Lower lobe of right lung (tissue), 2 donors: Measurements from ENCODE around the gene HYOU1. TPM values are rescaled to one million over a fixed set of nuclear protein-coding genes. Genes with fewer than 3 reads are reported as not detected.
A peak's percentile ranks its signal among the peaks of the same experiment; 100 is the strongest.

ENCODE experiments used
- ATAC-seq, 2 donors: fragments of 200-7000 bp; cut with Tn5 transposase; one replicate each; pipeline ENCODE4 v1.9.1; 2020 to 2022; ENCODE audit warnings: mild to moderate bottlenecking in 2 of 2, moderate library complexity in 2 of 2
- DNase-seq: peaks from one replicate; pipeline ENCODE4 v3.0.0-alpha.2; 2020
- H3K27ac ChIP-seq: fragments of 200-600 bp; one replicate; pipeline ENCODE4 v1.8.0; 2022
- H3K27me3 ChIP-seq: fragments of 200-600 bp; one replicate; pipeline ENCODE4 v1.8.0; 2022; ENCODE audit warnings: low read depth
- H3K36me3 ChIP-seq: fragments of 200-600 bp; one replicate; pipeline ENCODE4 v1.8.0; 2022; ENCODE audit warnings: mild to moderate bottlenecking
- H3K4me1 ChIP-seq: fragments of 200-600 bp; one replicate; pipeline ENCODE4 v1.8.0; 2022
- H3K4me3 ChIP-seq: fragments of 200-600 bp; one replicate; pipeline ENCODE4 v1.8.0; 2022; ENCODE audit warnings: mild to moderate bottlenecking
- H3K9me3 ChIP-seq: fragments of 200-600 bp; one replicate; pipeline ENCODE4 v1.8.0; 2022
- intact Hi-C: fragments of 100-400 bp; cut with DNase I; formaldehyde crosslinking; loops from one replicate; pipeline ENCODE4 v1.11.0; 2022
- total RNA-seq: library from RNA; stranded (reverse); fragmentation: NEBNext Ultra II Directional; extraction: Animal tissue kit (Norgen Biotek cat#: 25700); gene quantifications from one replicate; pipeline ENCODE4 v1.2.1, GENCODE V29; 2021
- TF ChIP-seq, protein P1 (sequence below): fragments of 200-600 bp; IDR thresholded peaks from one replicate; pipeline ENCODE4 v1.8.0; 2022; ENCODE audit warnings: antibody characterized with exemption, mild to moderate bottlenecking
- donor health status: DM: no; HTN: yes; CAD: no; lungs with severe emphysema.

The HYOU1 gene
- total RNA-seq, 1 donor from 2014 or later: 115 TPM

DNA sequence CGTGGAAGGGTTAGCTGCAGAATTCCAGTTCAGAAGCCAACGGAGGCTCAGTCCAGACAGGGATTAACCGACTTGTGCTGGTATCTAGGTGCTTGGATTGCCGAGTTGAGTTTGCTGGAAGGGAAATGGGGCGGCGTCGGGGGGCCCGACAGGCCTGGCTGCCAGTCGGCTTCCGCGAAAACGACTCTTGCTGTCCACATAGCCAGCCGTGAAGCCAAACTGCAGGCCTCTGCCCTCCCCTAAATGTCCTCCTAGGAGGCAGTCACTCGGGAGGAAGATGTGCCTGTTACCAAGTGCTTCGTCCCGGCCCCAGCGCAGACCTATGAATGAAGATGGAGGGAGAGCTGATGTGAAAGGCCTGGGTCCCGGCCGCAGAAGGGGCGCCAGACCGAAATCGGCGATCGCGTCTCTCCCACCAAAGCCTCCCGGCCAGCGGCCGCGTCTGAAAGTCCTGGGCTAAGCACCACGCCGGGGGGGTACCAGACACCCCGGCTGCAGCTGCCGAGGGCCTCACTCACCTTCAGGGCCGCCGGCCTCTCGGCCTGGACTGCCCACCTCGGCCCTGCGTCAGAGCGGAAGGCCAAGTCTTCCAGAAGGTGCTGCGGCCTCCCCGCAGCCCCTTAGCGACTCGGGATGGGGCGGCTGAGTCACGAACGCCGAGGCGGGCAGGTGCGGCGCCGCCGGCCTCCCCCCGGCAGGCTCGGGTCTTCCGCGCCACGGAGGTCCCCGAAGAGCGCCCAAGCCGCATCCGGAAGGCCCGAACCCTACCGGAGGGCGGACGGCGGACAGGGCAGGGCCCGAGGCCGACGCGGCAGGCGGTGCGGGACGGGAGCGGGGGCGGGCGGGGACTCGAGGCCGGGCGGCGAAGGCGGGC lies 37.2 kb upstream of the HYOU1 start:
- ATAC-seq (peak; percentile 55 to 65), DNase-seq (peak; percentile 57)
- TF ChIP-seq, protein P1, sequence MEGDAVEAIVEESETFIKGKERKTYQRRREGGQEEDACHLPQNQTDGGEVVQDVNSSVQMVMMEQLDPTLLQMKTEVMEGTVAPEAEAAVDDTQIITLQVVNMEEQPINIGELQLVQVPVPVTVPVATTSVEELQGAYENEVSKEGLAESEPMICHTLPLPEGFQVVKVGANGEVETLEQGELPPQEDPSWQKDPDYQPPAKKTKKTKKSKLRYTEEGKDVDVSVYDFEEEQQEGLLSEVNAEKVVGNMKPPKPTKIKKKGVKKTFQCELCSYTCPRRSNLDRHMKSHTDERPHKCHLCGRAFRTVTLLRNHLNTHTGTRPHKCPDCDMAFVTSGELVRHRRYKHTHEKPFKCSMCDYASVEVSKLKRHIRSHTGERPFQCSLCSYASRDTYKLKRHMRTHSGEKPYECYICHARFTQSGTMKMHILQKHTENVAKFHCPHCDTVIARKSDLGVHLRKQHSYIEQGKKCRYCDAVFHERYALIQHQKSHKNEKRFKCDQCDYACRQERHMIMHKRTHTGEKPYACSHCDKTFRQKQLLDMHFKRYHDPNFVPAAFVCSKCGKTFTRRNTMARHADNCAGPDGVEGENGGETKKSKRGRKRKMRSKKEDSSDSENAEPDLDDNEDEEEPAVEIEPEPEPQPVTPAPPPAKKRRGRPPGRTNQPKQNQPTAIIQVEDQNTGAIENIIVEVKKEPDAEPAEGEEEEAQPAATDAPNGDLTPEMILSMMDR: no peak
- Histone ChIP-seq H3K36me3 (peaks cover 38% of the 10 kb centered on the region), H3K27me3 (no peaks in the 10 kb centered on the region), H3K27ac (peak overlapping the region; percentile 94), H3K9me3 (no peaks in the 10 kb centered on the region), H3K4me1 (peaks cover 23% of the 10 kb centered on the region), H3K4me3 (peak overlapping the region; percentile 87)
- intact Hi-C loops: no loop called here

DNA sequence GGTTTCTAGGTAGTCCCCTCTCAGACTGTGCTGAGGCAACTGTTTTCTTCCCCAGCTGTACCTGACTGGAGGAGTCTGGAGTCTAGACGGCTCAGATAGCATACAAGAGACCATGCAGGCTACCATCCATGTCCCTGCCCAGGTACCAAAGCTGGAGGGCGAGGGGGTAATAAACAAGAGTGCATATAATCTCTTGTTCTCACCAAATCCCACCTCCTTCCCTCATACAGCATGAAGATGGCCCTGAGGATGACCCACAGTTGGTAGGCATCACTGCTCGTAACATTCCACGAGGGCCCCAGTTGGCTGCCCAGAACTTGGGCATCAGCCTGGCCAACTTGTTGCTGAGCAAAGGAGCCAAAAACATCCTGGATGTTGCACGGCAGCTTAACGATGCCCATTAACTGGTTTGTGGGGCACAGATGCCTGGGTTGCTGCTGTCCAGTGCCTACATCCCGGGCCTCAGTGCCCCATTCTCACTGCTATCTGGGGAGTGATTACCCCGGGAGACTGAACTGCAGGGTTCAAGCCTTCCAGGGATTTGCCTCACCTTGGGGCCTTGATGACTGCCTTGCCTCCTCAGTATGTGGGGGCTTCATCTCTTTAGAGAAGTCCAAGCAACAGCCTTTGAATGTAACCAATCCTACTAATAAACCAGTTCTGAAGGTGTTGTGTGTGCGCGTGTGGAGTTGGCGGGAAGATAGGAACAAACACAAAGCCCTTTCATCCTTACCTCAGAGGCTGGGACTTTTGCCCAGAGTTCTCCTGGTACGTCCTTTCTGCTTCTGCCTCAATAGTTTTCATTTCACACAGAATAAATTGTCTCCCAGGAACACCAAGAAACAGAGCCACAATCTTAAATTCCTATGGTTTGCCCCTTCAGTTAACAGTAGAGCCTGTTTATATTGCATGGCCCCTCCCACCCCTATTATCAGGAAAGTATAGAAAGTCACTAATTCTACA lies 36.2 kb upstream of the HYOU1 start:
- H3K27ac ChIP-seq: peak overlapping the region; percentile 94

DNA sequence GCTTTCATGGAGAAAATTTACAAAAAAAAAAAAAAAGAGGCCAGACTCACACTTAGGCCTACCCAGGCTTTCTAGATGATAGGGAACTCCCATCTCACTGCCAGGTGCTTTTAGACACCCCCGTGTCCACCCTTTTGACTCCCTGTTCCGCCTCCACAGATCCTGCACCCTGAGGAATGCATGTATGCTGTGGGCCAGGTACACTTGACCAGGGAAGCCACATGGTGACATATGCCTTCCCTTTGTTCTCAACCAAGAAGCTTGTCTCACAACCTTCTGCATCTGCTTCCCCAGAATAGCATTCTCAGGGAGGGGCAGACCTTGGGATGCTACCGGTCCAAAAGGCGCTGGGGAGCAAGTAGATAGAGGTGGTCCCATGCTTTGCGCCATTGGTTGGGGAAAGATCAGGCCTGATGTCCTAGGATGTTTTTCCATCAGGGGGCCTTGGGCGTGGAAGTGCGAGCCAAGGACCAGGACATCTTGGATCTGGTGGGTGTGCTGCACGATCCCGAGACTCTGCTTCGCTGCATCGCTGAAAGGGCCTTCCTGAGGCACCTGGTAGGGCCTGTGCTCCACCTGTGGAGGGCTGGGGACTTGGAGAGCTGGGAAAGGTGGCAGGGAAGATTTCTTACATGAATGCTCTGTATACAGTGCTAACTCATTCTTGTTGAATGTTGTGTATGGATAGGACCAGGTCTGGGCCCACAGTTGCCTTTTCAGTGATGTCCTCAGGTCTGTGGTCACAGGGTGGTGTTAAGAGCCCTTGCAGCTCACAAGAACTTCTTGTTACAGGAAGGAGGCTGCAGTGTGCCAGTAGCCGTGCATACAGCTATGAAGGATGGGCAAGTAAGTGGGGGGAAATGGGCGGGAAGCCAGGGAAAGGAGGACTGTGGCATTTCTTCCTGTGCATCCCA lies 35.2 kb upstream of the HYOU1 start:
- no peak overlapping the region for H3K27ac ChIP-seq
- DNase-seq: no peak
- H3K4me3 ChIP-seq: no peak overlapping the region
- intact Hi-C loops: no loop called here
- H3K4me1 ChIP-seq: peaks cover 23% of the 10 kb centered on the region
- peaks cover 22% of the 10 kb centered on the region for H3K36me3 ChIP-seq
- TF ChIP-seq, protein P1: no peak
- no peaks in the 10 kb centered on the region for H3K27me3 ChIP-seq
- ATAC-seq: no peak
- no peaks in the 10 kb centered on the region for H3K9me3 ChIP-seq

More for the DNA sequence above, 36.2 kb upstream of the HYOU1 start:
- ATAC-seq: no peak
- peaks cover 23% of the 10 kb centered on the region for H3K4me1 ChIP-seq
- no peaks in the 10 kb centered on the region for H3K9me3 ChIP-seq
- no peak for DNase-seq
- H3K4me3 ChIP-seq: peak overlapping the region; percentile 87
- H3K36me3 ChIP-seq: peaks cover 32% of the 10 kb centered on the region
- intact Hi-C loops: no loop called here
- TF ChIP-seq, protein P1: no peak
- no peaks in the 10 kb centered on the region for H3K27me3 ChIP-seq

DNA sequence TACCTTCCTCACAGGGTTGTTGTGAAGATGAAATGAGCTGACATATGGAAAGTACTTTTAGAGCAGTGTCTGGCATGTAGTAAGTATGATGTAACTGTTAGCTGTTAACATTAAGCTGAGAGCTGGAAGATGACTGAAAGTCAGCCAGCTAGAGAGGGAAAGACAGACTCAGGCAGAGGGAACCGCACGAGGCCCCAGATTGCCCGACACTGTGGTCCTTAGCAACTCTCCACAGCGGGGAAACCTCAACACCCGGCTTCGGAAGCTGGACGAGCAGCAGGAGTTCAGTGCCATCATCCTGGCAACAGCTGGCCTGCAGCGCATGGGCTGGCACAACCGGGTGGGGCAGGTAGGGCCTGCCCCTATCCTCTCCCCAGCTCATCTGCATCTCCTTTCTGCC lies 34.2 kb upstream of the HYOU1 start:
- H3K27me3 ChIP-seq: no peaks in the 10 kb centered on the region
- no peak for DNase-seq
- TF ChIP-seq, protein P1: no peak
- intact Hi-C loops: no loop called here
- peaks cover 13% of the 10 kb centered on the region for H3K36me3 ChIP-seq
- H3K27ac ChIP-seq: no peak overlapping the region
- H3K4me1 ChIP-seq: peaks cover 23% of the 10 kb centered on the region
- no peak for ATAC-seq
- H3K4me3 ChIP-seq: no peak overlapping the region
- H3K9me3 ChIP-seq: no peaks in the 10 kb centered on the region

DNA sequence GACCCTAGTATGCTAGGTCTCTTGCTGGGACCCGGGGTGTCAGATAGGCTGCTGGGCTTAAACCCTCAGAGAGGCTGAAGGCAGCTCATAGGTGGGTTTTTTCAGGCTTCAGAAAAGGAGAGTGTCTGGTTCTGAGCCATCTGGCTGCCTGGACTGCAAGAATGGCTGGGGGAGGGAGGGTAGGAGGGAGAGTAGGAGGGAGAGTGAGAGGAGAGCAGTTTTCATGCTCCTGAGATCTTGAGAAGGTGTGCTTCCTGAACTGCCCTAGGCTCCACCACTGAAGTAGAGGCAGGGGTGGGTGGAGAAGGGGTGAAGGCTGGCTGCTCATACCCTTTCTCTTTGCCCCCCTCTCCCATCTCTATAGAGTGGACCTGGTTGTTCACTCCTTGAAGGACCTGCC lies 32.3 kb upstream of the HYOU1 start:
- peaks cover 13% of the 10 kb centered on the region for H3K36me3 ChIP-seq
- no peaks in the 10 kb centered on the region for H3K27me3 ChIP-seq
- ATAC-seq (no peak), DNase-seq (no peak)
- TF ChIP-seq, protein P1: no peak
- H3K27ac ChIP-seq: no peak overlapping the region
- H3K4me1 ChIP-seq: peaks cover 29% of the 10 kb centered on the region
- no peak overlapping the region for H3K4me3 ChIP-seq
- H3K9me3 ChIP-seq: no peaks in the 10 kb centered on the region
- intact Hi-C loops: no loop called here
